HepG2 (cell line): ENCODE data around the gene GNPNAT1. TPM values are rescaled to one million over a fixed set of nuclear protein-coding genes. Genes with fewer than 3 reads are reported as not detected.

Experiments
- DMAP1 ChIP-seq: IDR thresholded peaks from 2 replicates; pipeline ENCODE4 v1.6.1; 2016
- JARID2 ChIP-seq: sonication (generic); formaldehyde crosslinking; IDR thresholded peaks from 2 replicates; pipeline ENCODE4 v1.8.1; 2023; ENCODE audit warnings: missing genetic modification reagents, inconsistent platforms; ENCODE audit not compliant: insufficient replicate concordance
- LRRFIP1 ChIP-seq: sonication (generic); formaldehyde crosslinking; conservative IDR thresholded peaks from 2 replicates; pipeline ENCODE4 v1.4.0; 2020; ENCODE audit warnings: missing genetic modification reagents
- NR3C1 ChIP-seq: sonication (generic); formaldehyde crosslinking; IDR thresholded peaks from 2 replicates; pipeline ENCODE4 v1.4.0; 2020; ENCODE audit warnings: missing genetic modification reagents
- SMAD3 ChIP-seq: sonication (generic); formaldehyde crosslinking; IDR thresholded peaks from 2 replicates; pipeline ENCODE4 v1.4.0; 2020; ENCODE audit warnings: missing genetic modification reagents
- SP1 ChIP-seq, 2 experiments: fragments of 450-650 bp in 1 of 2; sonication (generic) in 1 of 2; formaldehyde crosslinking in 1 of 2; IDR thresholded peaks; 2 replicates each; pipeline versions ENCODE4 v1.4.0 to v1.6.1; 2016 to 2020; ENCODE audit warnings: missing genetic modification reagents in 1 of 2
- ZFP37 ChIP-seq: sonication (generic); formaldehyde crosslinking; IDR thresholded peaks from 2 replicates; pipeline ENCODE4 v1.4.0; 2020; ENCODE audit warnings: missing genetic modification reagents, borderline replicate concordance
- ZNF335 ChIP-seq: sonication (generic); formaldehyde crosslinking; IDR thresholded peaks from 2 replicates; pipeline ENCODE4 v1.4.0; 2020; ENCODE audit warnings: missing genetic modification reagents
- ZNF407 ChIP-seq: sonication (generic); formaldehyde crosslinking; IDR thresholded peaks from one replicate; pipeline ENCODE4 v1.5.1; 2020; ENCODE audit warnings: mild to moderate bottlenecking, missing genetic modification reagents; ENCODE audit errors: not compliant biosample characterization
- polyA plus RNA-seq, 8 experiments: library from polyadenylated mRNA; depleted of rRNA in 3 of 8; stranded (reverse) in 7 of 8; unstranded in 1 of 8; fragments of >200 nt; fragmentation: Illumina TruSeq in 4 of 8; extraction: Trizol in 4 of 8; gene quantifications; 2 replicates each; pipeline versions ENCODE4 v1.2.1 to v1.2.3, GENCODE V29; 2011 to 2016; ENCODE audit warnings: low read depth in 4 of 8, missing spikeins in 1 of 8, mixed read lengths in 1 of 8; ENCODE audit not compliant: insufficient read depth in 1 of 8
- total RNA-seq, 5 experiments: library from RNA; depleted of rRNA; stranded (reverse); fragments of >200 nt; fragmentation: Illumina TruSeq; extraction: Trizol; gene quantifications; 2 replicates each; pipeline ENCODE4 v1.2.3, GENCODE V29; 2016; ENCODE audit warnings: low read depth in 1 of 5
- TF ChIP-seq, protein P1 (sequence below): sonication (generic); formaldehyde crosslinking; IDR thresholded peaks from 2 replicates; pipeline ENCODE4 v1.4.0; 2020; ENCODE audit warnings: mild to moderate bottlenecking, missing genetic modification reagents, borderline replicate concordance

The GNPNAT1 gene
- total and polyA plus RNA-seq, 2 of the 13 experiments (the other 11 are each of a cell fraction or from before 2014, with no cell fraction given): 38.3 to 54.9 TPM

DNA sequence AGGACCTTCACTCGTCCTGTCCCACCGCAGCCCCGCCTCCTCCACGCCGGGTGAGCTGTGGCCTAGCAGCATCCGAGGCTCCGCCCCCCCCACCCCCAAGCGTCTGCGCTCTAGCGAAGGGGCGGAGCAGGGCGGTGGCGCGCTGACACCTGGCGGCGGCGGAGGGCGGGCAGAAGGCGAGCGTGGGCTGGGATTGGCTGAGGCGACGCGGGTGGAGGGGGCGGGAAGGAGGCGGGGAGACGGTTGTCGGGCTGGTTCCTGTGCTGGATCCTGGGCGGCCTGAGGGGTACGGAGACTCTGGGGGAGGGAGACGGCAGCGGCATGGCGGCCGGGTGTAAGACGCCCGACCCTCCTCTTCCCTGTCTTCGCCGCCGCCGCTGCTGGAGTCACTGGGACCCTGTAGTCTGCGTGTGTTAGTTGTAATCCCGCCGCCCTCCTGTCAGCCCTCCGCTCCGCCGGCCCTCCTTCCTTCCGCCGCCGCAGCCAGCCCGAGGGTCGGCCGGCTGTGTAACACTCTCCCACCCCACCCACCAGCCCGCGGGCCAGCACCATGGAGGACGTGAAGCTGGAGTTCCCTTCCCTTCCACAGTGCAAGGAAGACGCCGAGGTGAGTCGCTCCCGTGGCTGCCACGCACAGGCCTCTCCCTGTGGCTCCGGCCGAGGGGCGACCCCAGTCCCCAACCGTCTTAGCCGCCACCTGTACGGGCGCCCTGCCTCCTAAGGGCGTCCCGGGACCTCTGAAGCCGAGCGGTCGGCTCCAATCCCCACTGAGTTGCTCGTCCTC, 61.3 kb downstream of the GNPNAT1 start, which contains the start of gene STYX (continued):
- TF ChIP-seq, protein P1, sequence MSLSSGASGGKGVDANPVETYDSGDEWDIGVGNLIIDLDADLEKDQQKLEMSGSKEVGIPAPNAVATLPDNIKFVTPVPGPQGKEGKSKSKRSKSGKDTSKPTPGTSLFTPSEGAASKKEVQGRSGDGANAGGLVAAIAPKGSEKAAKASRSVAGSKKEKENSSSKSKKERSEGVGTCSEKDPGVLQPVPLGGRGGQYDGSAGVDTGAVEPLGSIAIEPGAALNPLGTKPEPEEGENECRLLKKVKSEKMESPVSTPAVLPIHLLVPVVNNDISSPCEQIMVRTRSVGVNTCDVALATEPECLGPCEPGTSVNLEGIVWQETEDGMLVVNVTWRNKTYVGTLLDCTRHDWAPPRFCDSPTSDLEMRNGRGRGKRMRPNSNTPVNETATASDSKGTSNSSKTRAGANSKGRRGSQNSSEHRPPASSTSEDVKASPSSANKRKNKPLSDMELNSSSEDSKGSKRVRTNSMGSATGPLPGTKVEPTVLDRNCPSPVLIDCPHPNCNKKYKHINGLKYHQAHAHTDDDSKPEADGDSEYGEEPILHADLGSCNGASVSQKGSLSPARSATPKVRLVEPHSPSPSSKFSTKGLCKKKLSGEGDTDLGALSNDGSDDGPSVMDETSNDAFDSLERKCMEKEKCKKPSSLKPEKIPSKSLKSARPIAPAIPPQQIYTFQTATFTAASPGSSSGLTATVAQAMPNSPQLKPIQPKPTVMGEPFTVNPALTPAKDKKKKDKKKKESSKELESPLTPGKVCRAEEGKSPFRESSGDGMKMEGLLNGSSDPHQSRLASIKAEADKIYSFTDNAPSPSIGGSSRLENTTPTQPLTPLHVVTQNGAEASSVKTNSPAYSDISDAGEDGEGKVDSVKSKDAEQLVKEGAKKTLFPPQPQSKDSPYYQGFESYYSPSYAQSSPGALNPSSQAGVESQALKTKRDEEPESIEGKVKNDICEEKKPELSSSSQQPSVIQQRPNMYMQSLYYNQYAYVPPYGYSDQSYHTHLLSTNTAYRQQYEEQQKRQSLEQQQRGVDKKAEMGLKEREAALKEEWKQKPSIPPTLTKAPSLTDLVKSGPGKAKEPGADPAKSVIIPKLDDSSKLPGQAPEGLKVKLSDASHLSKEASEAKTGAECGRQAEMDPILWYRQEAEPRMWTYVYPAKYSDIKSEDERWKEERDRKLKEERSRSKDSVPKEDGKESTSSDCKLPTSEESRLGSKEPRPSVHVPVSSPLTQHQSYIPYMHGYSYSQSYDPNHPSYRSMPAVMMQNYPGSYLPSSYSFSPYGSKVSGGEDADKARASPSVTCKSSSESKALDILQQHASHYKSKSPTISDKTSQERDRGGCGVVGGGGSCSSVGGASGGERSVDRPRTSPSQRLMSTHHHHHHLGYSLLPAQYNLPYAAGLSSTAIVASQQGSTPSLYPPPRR (CRISPR knock-in tag): peak; percentile 18; the same call in 1 of the 2 replicates
- no peak for TF ChIP-seq LRRFIP1 (CRISPR knock-in tag)
- TF ChIP-seq ZNF335 (CRISPR knock-in tag): no peak
- TF ChIP-seq SP1 (IDR thresholded peaks at IDR 0.05): no peak
- TF ChIP-seq SP1 (CRISPR knock-in tag; IDR thresholded peaks at IDR 0.05): peak; percentile 88
- no peak for TF ChIP-seq JARID2 (CRISPR knock-in tag)
- peak; percentile 68 for TF ChIP-seq ZNF407 (CRISPR knock-in tag)
- no peak for TF ChIP-seq ZFP37 (CRISPR knock-in tag)
- TF ChIP-seq DMAP1 (CRISPR knock-in tag): peak; percentile 59
- TF ChIP-seq NR3C1 (CRISPR knock-in tag): no peak
- no peak for TF ChIP-seq SMAD3 (CRISPR knock-in tag)
